ENCODE data around the gene CSF2.

CSF2 gene

GRCh38 chr5:132095424-132095972, 21.9 kb downstream of the CSF2 start:
- Histone ChIP-seq H3K27me3 (ENCODE audit: control insufficient read depth, insufficient read depth, low read length) (peaks cover 3% of the 10 kb centered on the region; the same call in 1 of the 2 replicates), H3K9me3 (ENCODE audit: control insufficient read depth, insufficient read depth, low read depth, low read length) (no peaks in the 10 kb centered on the region), H3K36me3 (ENCODE audit: control insufficient read depth, insufficient read depth, low read length) (no peaks in the 10 kb centered on the region), H3K4me1 (ENCODE audit: control insufficient read depth, insufficient read depth, low read length) (no peaks in the 10 kb centered on the region), H3K9ac (ENCODE audit: low read length) (no peak overlapping the region), H3K27ac (ENCODE audit: low read depth, low read length) (no peak overlapping the region), H3K4me3 (ENCODE audit: low read depth, low read length) (no peak overlapping the region)

GRCh38 chr5:132096904-132097303, 23.3 kb downstream of the CSF2 start:
- H3K9me3 ChIP-seq (ENCODE audit: control insufficient read depth, insufficient read depth, low read depth, low read length): no peaks in the 10 kb centered on the region
- no peak overlapping the region for H3K27ac ChIP-seq (ENCODE audit: low read depth, low read length)
- peaks cover 3% of the 10 kb centered on the region; the same call in 1 of the 2 replicates for H3K27me3 ChIP-seq (ENCODE audit: control insufficient read depth, insufficient read depth, low read length)
- no peaks in the 10 kb centered on the region for H3K36me3 ChIP-seq (ENCODE audit: control insufficient read depth, insufficient read depth, low read length)
- no peak overlapping the region for H3K9ac ChIP-seq (ENCODE audit: low read length)
- H3K4me1 ChIP-seq (ENCODE audit: control insufficient read depth, insufficient read depth, low read length): no peaks in the 10 kb centered on the region
- H3K4me3 ChIP-seq (ENCODE audit: low read depth, low read length): no peak overlapping the region

- H3K9ac ChIP-seq (ENCODE audit: low read length): no peak overlapping the region
- no peaks in the 10 kb centered on the region for H3K36me3 ChIP-seq (ENCODE audit: control insufficient read depth, insufficient read depth, low read length)
- H3K27ac ChIP-seq (ENCODE audit: low read depth, low read length): no peak overlapping the region
- no peaks in the 10 kb centered on the region for H3K9me3 ChIP-seq (ENCODE audit: control insufficient read depth, insufficient read depth, low read depth, low read length)
- no peaks in the 10 kb centered on the region for H3K4me1 ChIP-seq (ENCODE audit: control insufficient read depth, insufficient read depth, low read length)
- H3K4me3 ChIP-seq (ENCODE audit: low read depth, low read length): no peak overlapping the region
- H3K27me3 ChIP-seq (ENCODE audit: control insufficient read depth, insufficient read depth, low read length): peaks cover 3% of the 10 kb centered on the region; the same call in 1 of the 2 replicates
These were observed 24.6 kb downstream of the CSF2 start for GRCh38 chr5:132098151-132098594.

GRCh38 chr5:132098621-132099020, 25.0 kb downstream of the CSF2 start:
- Histone ChIP-seq H3K27ac (ENCODE audit: low read depth, low read length) (no peak overlapping the region), H3K27me3 (ENCODE audit: control insufficient read depth, insufficient read depth, low read length) (peaks cover 3% of the 10 kb centered on the region; the same call in 1 of the 2 replicates), H3K4me1 (ENCODE audit: control insufficient read depth, insufficient read depth, low read length) (no peaks in the 10 kb centered on the region), H3K4me3 (ENCODE audit: low read depth, low read length) (no peak overlapping the region), H3K36me3 (ENCODE audit: control insufficient read depth, insufficient read depth, low read length) (no peaks in the 10 kb centered on the region), H3K9me3 (ENCODE audit: control insufficient read depth, insufficient read depth, low read depth, low read length) (no peaks in the 10 kb centered on the region), H3K9ac (ENCODE audit: low read length) (no peak overlapping the region)

- H3K36me3 ChIP-seq (ENCODE audit: control insufficient read depth, insufficient read depth, low read length): no peaks in the 10 kb centered on the region
- H3K27me3 ChIP-seq (ENCODE audit: control insufficient read depth, insufficient read depth, low read length): peaks cover 3% of the 10 kb centered on the region; the same call in 1 of the 2 replicates
- no peak overlapping the region for H3K27ac ChIP-seq (ENCODE audit: low read depth, low read length)
- no peaks in the 10 kb centered on the region for H3K4me1 ChIP-seq (ENCODE audit: control insufficient read depth, insufficient read depth, low read length)
- no peak overlapping the region for H3K9ac ChIP-seq (ENCODE audit: low read length)
- H3K9me3 ChIP-seq (ENCODE audit: control insufficient read depth, insufficient read depth, low read depth, low read length): no peaks in the 10 kb centered on the region
- H3K4me3 ChIP-seq (ENCODE audit: low read depth, low read length): no peak overlapping the region
These were observed 25.6 kb downstream of the CSF2 start for GRCh38 chr5:132099076-132099748.

- H3K27me3 ChIP-seq (ENCODE audit: control insufficient read depth, insufficient read depth, low read length): peaks cover 3% of the 10 kb centered on the region; the same call in 1 of the 2 replicates
- no peak overlapping the region for H3K27ac ChIP-seq (ENCODE audit: low read depth, low read length)
- H3K36me3 ChIP-seq (ENCODE audit: control insufficient read depth, insufficient read depth, low read length): no peaks in the 10 kb centered on the region
These were observed 26.3 kb downstream of the CSF2 start for GRCh38 chr5:132099905-132100304.

GRCh38 chr5:132100672-132101261, 27.2 kb downstream of the CSF2 start:
- Histone ChIP-seq H3K4me3 (ENCODE audit: low read depth, low read length) (no peak overlapping the region), H3K9me3 (ENCODE audit: control insufficient read depth, insufficient read depth, low read depth, low read length) (no peaks in the 10 kb centered on the region), H3K4me1 (ENCODE audit: control insufficient read depth, insufficient read depth, low read length) (no peaks in the 10 kb centered on the region), H3K9ac (ENCODE audit: low read length) (no peak overlapping the region), H3K27ac (ENCODE audit: low read depth, low read length) (no peak overlapping the region), H3K27me3 (ENCODE audit: control insufficient read depth, insufficient read depth, low read length) (peaks cover 3% of the 10 kb centered on the region; the same call in 1 of the 2 replicates), H3K36me3 (ENCODE audit: control insufficient read depth, insufficient read depth, low read length) (no peaks in the 10 kb centered on the region)

More at GRCh38 chr5:132099905-132100304, 26.3 kb downstream of the CSF2 start:
- no peaks in the 10 kb centered on the region for H3K4me1 ChIP-seq (ENCODE audit: control insufficient read depth, insufficient read depth, low read length)
- no peak overlapping the region for H3K9ac ChIP-seq (ENCODE audit: low read length)
- no peaks in the 10 kb centered on the region for H3K9me3 ChIP-seq (ENCODE audit: control insufficient read depth, insufficient read depth, low read depth, low read length)
- no peak overlapping the region for H3K4me3 ChIP-seq (ENCODE audit: low read depth, low read length)

- Histone ChIP-seq H3K27me3 (ENCODE audit: control insufficient read depth, insufficient read depth, low read length) (peaks cover 3% of the 10 kb centered on the region; the same call in 1 of the 2 replicates), H3K9me3 (ENCODE audit: control insufficient read depth, insufficient read depth, low read depth, low read length) (no peaks in the 10 kb centered on the region), H3K4me3 (ENCODE audit: low read depth, low read length) (no peak overlapping the region), H3K9ac (ENCODE audit: low read length) (no peak overlapping the region), H3K36me3 (ENCODE audit: control insufficient read depth, insufficient read depth, low read length) (no peaks in the 10 kb centered on the region), H3K27ac (ENCODE audit: low read depth, low read length) (no peak overlapping the region), H3K4me1 (ENCODE audit: control insufficient read depth, insufficient read depth, low read length) (no peaks in the 10 kb centered on the region)
These were observed 27.8 kb downstream of the CSF2 start for GRCh38 chr5:132101385-132101880.

GRCh38 chr5:132102101-132102701, 28.6 kb downstream of the CSF2 start:
- no peaks in the 10 kb centered on the region for H3K27me3 ChIP-seq (ENCODE audit: control insufficient read depth, insufficient read depth, low read length)
- no peaks in the 10 kb centered on the region for H3K9me3 ChIP-seq (ENCODE audit: control insufficient read depth, insufficient read depth, low read depth, low read length)
- H3K4me3 ChIP-seq (ENCODE audit: low read depth, low read length): no peak overlapping the region
- H3K27ac ChIP-seq (ENCODE audit: low read depth, low read length): no peak overlapping the region
- H3K4me1 ChIP-seq (ENCODE audit: control insufficient read depth, insufficient read depth, low read length): no peaks in the 10 kb centered on the region
- no peaks in the 10 kb centered on the region for H3K36me3 ChIP-seq (ENCODE audit: control insufficient read depth, insufficient read depth, low read length)
- no peak overlapping the region for H3K9ac ChIP-seq (ENCODE audit: low read length)

- no peak overlapping the region for H3K9ac ChIP-seq (ENCODE audit: low read length)
- H3K36me3 ChIP-seq (ENCODE audit: control insufficient read depth, insufficient read depth, low read length): no peaks in the 10 kb centered on the region
- H3K4me1 ChIP-seq (ENCODE audit: control insufficient read depth, insufficient read depth, low read length): no peaks in the 10 kb centered on the region
- no peaks in the 10 kb centered on the region for H3K9me3 ChIP-seq (ENCODE audit: control insufficient read depth, insufficient read depth, low read depth, low read length)
- H3K4me3 ChIP-seq (ENCODE audit: low read depth, low read length): no peak overlapping the region
- H3K27me3 ChIP-seq (ENCODE audit: control insufficient read depth, insufficient read depth, low read length): no peaks in the 10 kb centered on the region
- no peak overlapping the region for H3K27ac ChIP-seq (ENCODE audit: low read depth, low read length)
These were observed 29.3 kb downstream of the CSF2 start for GRCh38 chr5:132102944-132103331.

Measured in HUES6 (cell line).